ENCODE measurements around the gene PNMA8B. TPM values are rescaled to one million over a fixed set of nuclear protein-coding genes. Genes with fewer than 3 reads are reported as not detected.
A peak's percentile ranks its signal among the peaks of the same experiment; 100 is the strongest.

Gene PNMA8B
- total and polyA plus RNA-seq, 2 experiments from 2014 or later, result 0.50 to 1.0 TPM

- H3K27me3 ChIP-seq, result peaks cover 33% of the 10 kb centered on the region
These were observed 3.5 kb downstream of the PNMA8B start for GRCh38 chr19:46491975-46492682.

GRCh38 chr19:46490774-46491173 lies 4.9 kb downstream of the PNMA8B start:
- H2AFZ ChIP-seq, result no peak overlapping the region
- H3K4me1 ChIP-seq (ENCODE audit: insufficient read depth), result peaks cover 25% of the 10 kb centered on the region
- H3K4me3 ChIP-seq, result no peak overlapping the region
- no peaks in the 10 kb centered on the region for H4K20me1 ChIP-seq (ENCODE audit: insufficient read depth, poor library complexity, severe bottlenecking)
- H3K27me3 ChIP-seq, result peaks cover 33% of the 10 kb centered on the region
- H3K79me2 ChIP-seq, result no peaks in the 10 kb centered on the region
- no peaks in the 10 kb centered on the region for H3K36me3 ChIP-seq (replicated peaks; ENCODE audit: insufficient read depth, low read depth)
- no peaks in the 10 kb centered on the region for H3K9me3 ChIP-seq (ENCODE audit: low read depth)
- H3K9me2 ChIP-seq (replicated peaks; ENCODE audit: insufficient read depth), result no peaks in the 10 kb centered on the region
- 90% methylated on average over 9 of the region's 9 CpGs for WGBS (ENCODE audit: low lambda C conversion rate, missing lambda C conversion rate)
- TF ChIP-seq EZH2phosphoT487 (IDR thresholded peaks at IDR 0.05; ENCODE audit: low read depth, severe bottlenecking, unreplicated experiment), result no peak
- no peak for TF ChIP-seq EZH2 (IDR thresholded peaks at IDR 0.05; ENCODE audit: borderline replicate concordance)
- no peak for TF ChIP-seq CTCF (IDR thresholded peaks at IDR 0.05; ENCODE audit: poor library complexity)
- no peak overlapping the region for H3K4me2 ChIP-seq
- no peak for DNase-seq (ENCODE audit: low spot score)
- H3K27ac ChIP-seq, result no peak overlapping the region

More at GRCh38 chr19:46491975-46492682, 3.5 kb downstream of the PNMA8B start:
- H3K79me2 ChIP-seq, result no peaks in the 10 kb centered on the region
- peaks cover 28% of the 10 kb centered on the region for H3K4me1 ChIP-seq (ENCODE audit: insufficient read depth)
- H3K9me2 ChIP-seq (replicated peaks; ENCODE audit: insufficient read depth), result no peaks in the 10 kb centered on the region
- no peak overlapping the region for H3K27ac ChIP-seq
- no peak for DNase-seq (ENCODE audit: low spot score)
- 87% methylated on average over 17 of the region's 18 CpGs for WGBS (ENCODE audit: low lambda C conversion rate, missing lambda C conversion rate)
- no peak overlapping the region for H3K4me2 ChIP-seq
- H3K9me3 ChIP-seq (ENCODE audit: low read depth), result no peaks in the 10 kb centered on the region
- no peaks in the 10 kb centered on the region for H4K20me1 ChIP-seq (ENCODE audit: insufficient read depth, poor library complexity, severe bottlenecking)
- H3K36me3 ChIP-seq (replicated peaks; ENCODE audit: insufficient read depth, low read depth), result no peaks in the 10 kb centered on the region
- no peak for TF ChIP-seq EZH2 (IDR thresholded peaks at IDR 0.05; ENCODE audit: borderline replicate concordance)
- no peak for TF ChIP-seq EZH2phosphoT487 (IDR thresholded peaks at IDR 0.05; ENCODE audit: low read depth, severe bottlenecking, unreplicated experiment)
- TF ChIP-seq CTCF (IDR thresholded peaks at IDR 0.05; ENCODE audit: poor library complexity), result no peak
- no peak overlapping the region for H2AFZ ChIP-seq
- H3K4me3 ChIP-seq, result no peak overlapping the region

- peaks cover 33% of the 10 kb centered on the region for H3K27me3 ChIP-seq
- TF ChIP-seq EZH2phosphoT487 (IDR thresholded peaks at IDR 0.05; ENCODE audit: low read depth, severe bottlenecking, unreplicated experiment) (no peak), EZH2 (IDR thresholded peaks at IDR 0.05; ENCODE audit: borderline replicate concordance) (no peak), CTCF (IDR thresholded peaks at IDR 0.05; ENCODE audit: poor library complexity) (peak; percentile 41)
- H3K4me1 ChIP-seq (ENCODE audit: insufficient read depth), result peaks cover 18% of the 10 kb centered on the region
- H4K20me1 ChIP-seq (ENCODE audit: insufficient read depth, poor library complexity, severe bottlenecking), result no peaks in the 10 kb centered on the region
- no peaks in the 10 kb centered on the region for H3K79me2 ChIP-seq
- no peaks in the 10 kb centered on the region for H3K9me2 ChIP-seq (replicated peaks; ENCODE audit: insufficient read depth)
- H3K27ac ChIP-seq, result no peak overlapping the region
- peak; percentile 63 for DNase-seq (ENCODE audit: low spot score)
- H3K4me3 ChIP-seq, result no peak overlapping the region
- H3K36me3 ChIP-seq (replicated peaks; ENCODE audit: insufficient read depth, low read depth), result no peaks in the 10 kb centered on the region
- peak overlapping the region; percentile 63 for H3K4me2 ChIP-seq
- H2AFZ ChIP-seq, result no peak overlapping the region
- WGBS (ENCODE audit: low lambda C conversion rate, missing lambda C conversion rate), result 24% methylated on average over 52 of the region's 52 CpGs
- H3K9me3 ChIP-seq (ENCODE audit: low read depth), result no peaks in the 10 kb centered on the region
These were observed 6.0 kb downstream of the PNMA8B start for GRCh38 chr19:46489445-46490272.
